Osteoblast (primary cell): ENCODE measurements around the gene SLC41A3. TPM values are rescaled to one million over a fixed set of nuclear protein-coding genes. Genes with fewer than 3 reads are reported as not detected.

Experiments
- DNase-seq: peaks from one replicate; pipeline ENCODE4 v3.0.0; 2011; ENCODE audit warnings: low spot score, mixed read lengths; ENCODE audit not compliant: insufficient read length; ENCODE audit errors: missing footprints
- H2AFZ ChIP-seq: 2 replicates; pipeline ENCODE4 v1.6.0; 2011; ENCODE audit warnings: mild to moderate bottlenecking, low read length
- H3K27ac ChIP-seq: 2 replicates; pipeline ENCODE4 v1.5.1; 2011; ENCODE audit warnings: mild to moderate bottlenecking, low read depth, low read length, moderate library complexity
- H3K27me3 ChIP-seq: 2 replicates; pipeline ENCODE4 v1.6.0; 2012; ENCODE audit warnings: mild to moderate bottlenecking, control low read depth, inconsistent platforms, low read length, moderate library complexity; ENCODE audit not compliant: insufficient read depth
- H3K36me3 ChIP-seq: 2 replicates; pipeline ENCODE4 v1.5.1; 2011; ENCODE audit warnings: mild to moderate bottlenecking, low read length, control low read depth, moderate library complexity; ENCODE audit not compliant: insufficient read depth
- H3K4me1 ChIP-seq: 2 replicates; pipeline ENCODE4 v1.5.1; 2011; ENCODE audit warnings: mild to moderate bottlenecking, low read length, control low read depth, moderate library complexity; ENCODE audit not compliant: insufficient read depth
- H3K4me2 ChIP-seq: 2 replicates; pipeline ENCODE4 v1.6.0; 2011; ENCODE audit warnings: mild to moderate bottlenecking, low read length; ENCODE audit not compliant: insufficient read depth
- H3K4me3 ChIP-seq: fragments of 200-600 bp; sonication (generic); 3 replicates; pipeline ENCODE4 v1.5.1; 2012; ENCODE audit warnings: mild to moderate bottlenecking, low read length, inconsistent platforms; ENCODE audit not compliant: insufficient read depth
- H3K79me2 ChIP-seq: 2 replicates; pipeline ENCODE4 v1.6.0; 2012; ENCODE audit warnings: mild to moderate bottlenecking, low read length, control low read depth, inconsistent platforms; ENCODE audit not compliant: insufficient read depth
- H3K9me3 ChIP-seq: 2 replicates; pipeline ENCODE4 v1.5.1; 2011; ENCODE audit warnings: low read depth, low read length, control low read depth
- H4K20me1 ChIP-seq: 2 replicates; pipeline ENCODE4 v1.6.0; 2012; ENCODE audit warnings: mild to moderate bottlenecking, low read length, control low read depth; ENCODE audit not compliant: insufficient read depth
- CTCF ChIP-seq: IDR thresholded peaks from 2 replicates; pipeline ENCODE4 v1.5.1; 2011; ENCODE audit warnings: mild to moderate bottlenecking, low read depth, low read length, moderate library complexity; ENCODE audit errors: extremely low read depth
- total RNA-seq: library from RNA; depleted of rRNA; stranded (reverse); fragments of >200 nt; gene quantifications from 2 replicates; pipeline ENCODE4 v1.2.3, GENCODE V29; 2012

Gene SLC41A3
- total RNA-seq, 1 donor, result 59.4 TPM

GRCh38 chr3:126110431-126111125 lies 26.7 kb upstream of the SLC41A3 start:
- H3K4me1 ChIP-seq, result no peaks in the 10 kb centered on the region
- no peak for DNase-seq
- H3K9me3 ChIP-seq, result no peaks in the 10 kb centered on the region
- no peak overlapping the region for H2AFZ ChIP-seq
- no peak overlapping the region for H3K4me3 ChIP-seq
- no peak overlapping the region for H3K4me2 ChIP-seq
- H3K79me2 ChIP-seq, result no peaks in the 10 kb centered on the region
- no peaks in the 10 kb centered on the region for H4K20me1 ChIP-seq
- no peaks in the 10 kb centered on the region for H3K36me3 ChIP-seq
- no peak overlapping the region for H3K27ac ChIP-seq
- H3K27me3 ChIP-seq, result no peaks in the 10 kb centered on the region
- TF ChIP-seq CTCF, result no peak

GRCh38 chr3:126109880-126110235 lies 25.9 kb upstream of the SLC41A3 start:
- Histone ChIP-seq H4K20me1 (no peaks in the 10 kb centered on the region), H3K4me1 (no peaks in the 10 kb centered on the region), H3K36me3 (no peaks in the 10 kb centered on the region), H3K79me2 (no peaks in the 10 kb centered on the region), H3K4me2 (no peak overlapping the region), H3K9me3 (no peaks in the 10 kb centered on the region), H3K27ac (no peak overlapping the region), H3K27me3 (no peaks in the 10 kb centered on the region), H3K4me3 (no peak overlapping the region), H2AFZ (no peak overlapping the region)
- no peak for DNase-seq
- no peak for TF ChIP-seq CTCF

GRCh38 chr3:126109146-126109879 lies 25.4 kb upstream of the SLC41A3 start:
- Histone ChIP-seq H4K20me1 (no peaks in the 10 kb centered on the region), H3K27ac (no peak overlapping the region), H3K36me3 (no peaks in the 10 kb centered on the region), H3K27me3 (no peaks in the 10 kb centered on the region), H3K4me2 (no peak overlapping the region), H3K4me3 (no peak overlapping the region), H3K4me1 (no peaks in the 10 kb centered on the region), H3K9me3 (no peaks in the 10 kb centered on the region), H3K79me2 (no peaks in the 10 kb centered on the region), H2AFZ (no peak overlapping the region)
- DNase-seq, result no peak
- TF ChIP-seq CTCF, result no peak

GRCh38 chr3:126108676-126109050 lies 24.7 kb upstream of the SLC41A3 start:
- H3K27ac ChIP-seq, result no peak overlapping the region
- H3K79me2 ChIP-seq, result no peaks in the 10 kb centered on the region
- TF ChIP-seq CTCF, result no peak
- H3K4me1 ChIP-seq, result no peaks in the 10 kb centered on the region
- H3K4me2 ChIP-seq, result no peak overlapping the region
- H4K20me1 ChIP-seq, result no peaks in the 10 kb centered on the region
- H3K9me3 ChIP-seq, result no peaks in the 10 kb centered on the region
- no peaks in the 10 kb centered on the region for H3K36me3 ChIP-seq
- H2AFZ ChIP-seq, result no peak overlapping the region
- DNase-seq, result no peak
- H3K27me3 ChIP-seq, result no peaks in the 10 kb centered on the region
- no peak overlapping the region for H3K4me3 ChIP-seq
